K562 (cell line): ENCODE measurements around the gene CLEC19A. TPM values are rescaled to one million over a fixed set of nuclear protein-coding genes. Genes with fewer than 3 reads are reported as not detected.

ENCODE experiments used
- ATAC-seq: fragments of 200-7000 bp; cut with Tn5 transposase; 3 replicates; pipeline ENCODE4 v1.9.1; 2020; ENCODE audit warnings: moderate library complexity
- BruUV-seq: library from RNA; stranded (reverse); fragments of 400-500 nt; replicated peaks from 2 replicates; lab custom pipeline; 2021; lab: Mats Ljungman, UMichigan
- CTCF ChIA-PET: fragments of 300-600 bp; formaldehyde crosslinking; extraction: SDS; loops from one replicate; lab custom pipeline; 2021; ENCODE audit warnings: low intra/inter-chr PET ratio; lab: Yijun Ruan, JAX
- POLR2A ChIA-PET: fragments of 300-600, 350-650 bp; sonication (Branson Sonifier 250); formaldehyde crosslinking; extraction: SDS; loops from one replicate; lab custom pipeline; 2021; ENCODE audit warnings: antibody characterized with exemption, inconsistent platforms; lab: Yijun Ruan, JAX
- DNase-seq, 4 experiments: peaks; one replicate each; pipeline versions ENCODE4 v3.0.0 to v3.0.0-alpha.2; 2011 to 2018; ENCODE audit warnings: low spot score in 3 of 4, mixed read lengths in 3 of 4; ENCODE audit errors: extremely low read depth in 1 of 4
- FAIRE-seq: peaks from 2 replicates; lab custom pipeline; 2011; peaks lifted over from hg19 to GRCh38; lab: Jason Lieb, UNC
- H2AFZ ChIP-seq: 2 replicates; pipeline ENCODE4 v1.6.0; 2011; ENCODE audit warnings: low read depth, low read length, control low read depth, inconsistent platforms
- H3K27ac ChIP-seq: fragments of 200-600 bp; 3 replicates; pipeline ENCODE4 v1.8.0; 2011; ENCODE audit warnings: low read depth, mild to moderate bottlenecking, control low read depth, inconsistent platforms, low read length, moderate library complexity, mixed read lengths; ENCODE audit errors: extremely low read depth
- H3K27me3 ChIP-seq, 2 experiments: fragments of 300-600 bp in 1 of 2; 2 replicates in 1 of 2; 3 replicates in 1 of 2; pipeline versions ENCODE4 v1.6.0 to v1.8.0; 2011; ENCODE audit warnings: inconsistent platforms in 2 of 2, low read length in 2 of 2, mild to moderate bottlenecking in 1 of 2, mixed read lengths in 1 of 2, moderate library complexity in 1 of 2; ENCODE audit not compliant: control insufficient read depth in 2 of 2, insufficient read depth in 2 of 2
- H3K36me3 ChIP-seq: fragments of 300-600 bp; 3 replicates; pipeline ENCODE4 v1.8.0; 2011; ENCODE audit warnings: mild to moderate bottlenecking, low read length, inconsistent platforms; ENCODE audit not compliant: control insufficient read depth, insufficient read depth
- H3K4me1 ChIP-seq, 2 experiments: fragments of 200-600 bp in 1 of 2; replicated peaks in 1 of 2; 2 replicates in 1 of 2; 3 replicates in 1 of 2; pipeline versions ENCODE4 v1.5.1 to v1.8.0; 2011; ENCODE audit warnings: inconsistent platforms in 2 of 2, low read length in 2 of 2, mild to moderate bottlenecking in 1 of 2, mixed read lengths in 1 of 2, moderate library complexity in 1 of 2; ENCODE audit not compliant: control insufficient read depth in 2 of 2, insufficient read depth in 2 of 2
- H3K4me2 ChIP-seq: 2 replicates; pipeline ENCODE4 v1.6.1; 2011; ENCODE audit warnings: low read length, control low read depth, inconsistent platforms, mixed read lengths; ENCODE audit not compliant: insufficient read depth
- H3K4me3 ChIP-seq: fragments of 200-600 bp; sonication (generic), shearing (Covaris generic); 2 replicates; pipeline ENCODE4 v1.5.1; 2016; ENCODE audit warnings: control low read depth, inconsistent platforms
- H3K79me2 ChIP-seq: fragments of 200-600 bp; 3 replicates; pipeline ENCODE4 v1.8.0; 2011; ENCODE audit warnings: low read length, inconsistent platforms; ENCODE audit not compliant: control insufficient read depth, insufficient read depth
- H3K9ac ChIP-seq, 2 experiments: 2 replicates each; pipeline versions ENCODE4 v1.6.0 to v1.6.1; 2011; ENCODE audit warnings: low read depth in 2 of 2, low read length in 2 of 2, control low read depth in 1 of 2, inconsistent platforms in 1 of 2, mild to moderate bottlenecking in 1 of 2, mixed read lengths in 1 of 2; ENCODE audit not compliant: insufficient read depth in 1 of 2
- H3K9me1 ChIP-seq: one replicate; pipeline ENCODE4 v1.6.0; 2011; ENCODE audit warnings: inconsistent platforms, mild to moderate bottlenecking, low read length, moderate library complexity; ENCODE audit not compliant: control insufficient read depth, insufficient read depth
- H3K9me3 ChIP-seq: replicated peaks from 2 replicates; pipeline ENCODE4 v1.5.1; 2011; ENCODE audit warnings: low read depth, low read length, inconsistent platforms; ENCODE audit not compliant: control insufficient read depth, insufficient read depth
- H4K20me1 ChIP-seq: replicated peaks from 2 replicates; pipeline ENCODE4 v1.6.1; 2011; ENCODE audit warnings: low read length, inconsistent platforms, mixed read lengths; ENCODE audit not compliant: control insufficient read depth, insufficient read depth
- PTTG1 ChIP-seq: fragments of 450-650 bp; IDR thresholded peaks from 2 replicates; pipeline ENCODE4 v1.6.1; 2016; ENCODE audit warnings: low read depth, mild to moderate bottlenecking, missing genetic modification characterization, missing compliant biosample characterization
- ZFPM2 ChIP-seq: fragments of 250-450 bp; sonication (Bioruptor Pico); IDR thresholded peaks from 2 replicates; pipeline ENCODE4 v1.5.1; 2022; ENCODE audit warnings: mild to moderate bottlenecking
- WGBS: fragments of 100-300 bp; shearing (Covaris generic); methylation state at CpG from one replicate; pipeline ENCODE4 v1.1.6; 2016; ENCODE audit warnings: low coverage, mixed read lengths; ENCODE audit not compliant: insufficient coverage; ENCODE audit errors: missing lambda C conversion rate; 5-methylcytosine and 5-hydroxymethylcytosine counted together
- in situ Hi-C: fragments of 300-500 bp; cut with MboI; formaldehyde crosslinking; loops from 4 replicates; pipeline ENCODE4 v1.15.0; 2018; ENCODE audit warnings: inconsistent platforms, mixed read lengths
- intact Hi-C: fragments of 100-400 bp; cut with micrococcal nuclease; formaldehyde crosslinking; loops from 2 replicates; pipeline ENCODE4 v1.14.2; 2022
- polyA plus RNA-seq, 8 experiments: library from polyadenylated mRNA; depleted of rRNA in 4 of 8; stranded (reverse) in 5 of 8; unstranded in 3 of 8; fragments of >200 nt; fragmentation: Nextera tagmentation in 2 of 8; fragmentation: Illumina TruSeq in 1 of 8; extraction: Ambion mirVana in 2 of 8; extraction: Trizol in 1 of 8; gene quantifications; 2 replicates each; pipeline versions ENCODE4 v1.2.1 to v1.2.3, GENCODE V29; 2011 to 2014; ENCODE audit warnings: inconsistent platforms in 1 of 8, missing spikeins in 1 of 8
- total RNA-seq, 7 experiments: library from RNA; depleted of rRNA in 6 of 7; stranded (reverse); fragments of >200 nt in 6 of 7; fragmentation: Illumina TruSeq in 2 of 7; extraction: Trizol in 2 of 7; gene quantifications; 2 replicates each; pipeline versions ENCODE4 v1.2.1 to v1.2.3, GENCODE V29; 2011 to 2021; ENCODE audit warnings: low replicate concordance in 1 of 7
- TF ChIP-seq, protein P1 (sequence below): fragments of 250-450 bp; sonication (Bioruptor Pico); IDR thresholded peaks from 2 replicates; pipeline ENCODE4 v1.8.0; 2021; ENCODE audit warnings: mild to moderate bottlenecking, moderate library complexity

CLEC19A gene
- total and polyA plus RNA-seq, 9 of the 15 experiments (the other 6 are each of a cell fraction or from before 2014, with no cell fraction given): not detected

GRCh38 chr16:19348578-19349315 lies 63.2 kb downstream of the CLEC19A start (continued):
- TF ChIP-seq, protein P1, sequence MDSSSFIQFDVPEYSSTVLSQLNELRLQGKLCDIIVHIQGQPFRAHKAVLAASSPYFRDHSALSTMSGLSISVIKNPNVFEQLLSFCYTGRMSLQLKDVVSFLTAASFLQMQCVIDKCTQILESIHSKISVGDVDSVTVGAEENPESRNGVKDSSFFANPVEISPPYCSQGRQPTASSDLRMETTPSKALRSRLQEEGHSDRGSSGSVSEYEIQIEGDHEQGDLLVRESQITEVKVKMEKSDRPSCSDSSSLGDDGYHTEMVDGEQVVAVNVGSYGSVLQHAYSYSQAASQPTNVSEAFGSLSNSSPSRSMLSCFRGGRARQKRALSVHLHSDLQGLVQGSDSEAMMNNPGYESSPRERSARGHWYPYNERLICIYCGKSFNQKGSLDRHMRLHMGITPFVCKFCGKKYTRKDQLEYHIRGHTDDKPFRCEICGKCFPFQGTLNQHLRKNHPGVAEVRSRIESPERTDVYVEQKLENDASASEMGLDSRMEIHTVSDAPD (CRISPR knock-in tag): no peak
- no peak for TF ChIP-seq ZFPM2 (CRISPR knock-in tag)

DNA sequence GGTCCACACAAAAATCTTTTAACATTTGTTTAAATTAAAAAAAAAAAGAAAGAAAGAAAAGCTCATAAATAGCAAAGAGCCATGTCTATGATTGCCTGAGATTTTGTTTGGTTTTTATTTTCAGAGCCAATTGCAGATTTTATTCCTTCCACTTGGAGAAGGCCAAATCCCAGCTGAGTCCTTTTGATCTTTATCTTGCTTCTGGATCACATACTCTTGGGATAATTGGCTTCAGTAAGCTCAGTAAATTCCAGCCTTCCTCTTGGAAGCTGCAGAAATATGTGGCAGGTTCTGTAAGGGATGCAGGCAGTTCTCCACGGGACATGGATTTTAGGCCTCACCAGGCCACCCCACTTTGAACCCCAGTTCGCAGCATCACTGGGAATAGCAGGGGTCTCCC lies 68.8 kb downstream of the CLEC19A start:
- in situ Hi-C loops: no loop called here
- Histone ChIP-seq H3K27ac (no peak overlapping the region), H2AFZ (no peak overlapping the region), H3K4me1 (peaks cover 0 to 4% of the 10 kb centered on the region in 2 experiments; a peak in 1 of 5 replicates), H3K36me3 (no peaks in the 10 kb centered on the region), H3K27me3 (peaks cover 2% of the 10 kb centered on the region in 2 experiments; a peak in 2 of 5 replicates), H3K9ac (no peak overlapping the region), H3K79me2 (no peaks in the 10 kb centered on the region), H3K9me3 (no peaks in the 10 kb centered on the region), H3K4me3 (no peak overlapping the region), H3K4me2 (no peak overlapping the region), H4K20me1 (no peaks in the 10 kb centered on the region), H3K9me1 (no peaks in the 10 kb centered on the region)
- CTCF ChIA-PET: no interaction called here
- no peak for TF ChIP-seq PTTG1
- no peak for FAIRE-seq
- POLR2A ChIA-PET: interaction anchor here (0.6 to 1.3 kb wide), 3 partner anchors 10 to 293 kb away, joined by 3 to 4 read pairs (median 3); no protein-coding TSS in a partner anchor
- DNase-seq: no peak
- no TSS peak for BruUV-seq
- intact Hi-C loops: no loop called here
- 11% methylated on average over 2 of the region's 2 CpGs for WGBS
- ATAC-seq: no peak
